SK-N-SH (cell line): ENCODE data around the gene MACROD2. TPM values are rescaled to one million over a fixed set of nuclear protein-coding genes. Genes with fewer than 3 reads are reported as not detected.

Experiments used
- CTCF ChIA-PET: fragments of 300-600, 350-600 bp; formaldehyde crosslinking; extraction: SDS; loops from one replicate; lab custom pipeline; 2021; lab: Yijun Ruan, JAX
- POLR2A ChIA-PET: fragments of 350-600 bp; sonication (Branson Sonifier 250); formaldehyde crosslinking; extraction: SDS; loops from one replicate; lab custom pipeline; 2020; ENCODE audit warnings: antibody characterized with exemption, inconsistent platforms; lab: Yijun Ruan, JAX
- DNase-seq: peaks from one replicate; pipeline ENCODE4 v3.0.0; 2012
- H2AFZ ChIP-seq: fragments of 200-600 bp; sonication (generic); 2 replicates; pipeline ENCODE4 v1.8.1; 2016; ENCODE audit warnings: antibody characterized with exemption, mild to moderate bottlenecking, low read depth
- H3F3A ChIP-seq: fragments of 200-600 bp; sonication (generic); replicated peaks from 2 replicates; pipeline ENCODE3; 2016; ENCODE audit warnings: antibody characterized with exemption, mild to moderate bottlenecking; ENCODE audit not compliant: insufficient read depth
- H3K27ac ChIP-seq, 2 experiments: fragments of 200-500 bp in 1 of 2; fragments of 200-600 bp in 1 of 2; sonication (Bioruptor generic) in 1 of 2; sonication (generic), shearing (Covaris generic) in 1 of 2; 2 replicates each; pipeline versions ENCODE4 v1.5.1 to v1.6.1; 2014 to 2016; ENCODE audit warnings: low read depth in 2 of 2, inconsistent platforms in 1 of 2, low read length in 1 of 2, mild to moderate bottlenecking in 1 of 2, mixed read lengths in 1 of 2
- H3K27me3 ChIP-seq: fragments of 200-600 bp; sonication (generic), shearing (Covaris generic); 2 replicates; pipeline ENCODE4 v1.6.1; 2016; ENCODE audit warnings: mixed run types; ENCODE audit not compliant: insufficient read depth
- H3K36me3 ChIP-seq, 2 experiments: fragments of 200-500 bp in 1 of 2; fragments of 200-600 bp in 1 of 2; sonication (Bioruptor generic) in 1 of 2; sonication (generic) in 1 of 2; replicated peaks in 1 of 2; 2 replicates each; pipeline versions ENCODE3 to v1.5.1; 2014 to 2016; ENCODE audit warnings: low read length in 1 of 2, mild to moderate bottlenecking in 1 of 2; ENCODE audit not compliant: insufficient read depth in 2 of 2, control insufficient read depth in 1 of 2
- H3K4me1 ChIP-seq, 2 experiments: fragments of 200-500 bp in 1 of 2; fragments of 200-600 bp in 1 of 2; sonication (Bioruptor generic) in 1 of 2; sonication (generic), shearing (Covaris generic) in 1 of 2; 2 replicates each; pipeline versions ENCODE4 v1.5.1 to v1.6.1; 2014 to 2016; ENCODE audit warnings: low read depth in 1 of 2, low read length in 1 of 2, mixed run types in 1 of 2; ENCODE audit not compliant: insufficient read depth in 2 of 2, control insufficient read depth in 1 of 2
- H3K4me2 ChIP-seq: fragments of 200-600 bp; sonication (generic), shearing (Covaris generic); 2 replicates; pipeline ENCODE4 v1.6.1; 2017; ENCODE audit warnings: mixed run types
- H3K4me3 ChIP-seq, 2 experiments: fragments of 200-500 bp in 1 of 2; fragments of 200-600 bp in 1 of 2; sonication (Bioruptor generic) in 1 of 2; sonication (generic), shearing (Covaris generic) in 1 of 2; 2 replicates each; pipeline versions ENCODE4 v1.5.1 to v1.8.1; 2014 to 2016; ENCODE audit warnings: low read depth in 2 of 2, inconsistent platforms in 1 of 2, low read length in 1 of 2, mild to moderate bottlenecking in 1 of 2, mixed read lengths in 1 of 2, moderate library complexity in 1 of 2
- H3K79me2 ChIP-seq: fragments of 200-600 bp; sonication (generic); 2 replicates; pipeline ENCODE4 v1.8.1; 2017; ENCODE audit warnings: mild to moderate bottlenecking; ENCODE audit not compliant: insufficient read depth
- H3K9ac ChIP-seq: fragments of 200-600 bp; sonication (generic); 2 replicates; pipeline ENCODE4 v1.6.1; 2017; ENCODE audit warnings: mixed run types
- H3K9me2 ChIP-seq: fragments of 200-600 bp; sonication (generic); 2 replicates; pipeline ENCODE4 v1.6.1; 2017; ENCODE audit warnings: mixed run types
- H3K9me3 ChIP-seq: fragments of 200-600 bp; sonication (generic); 2 replicates; pipeline ENCODE4 v1.6.1; 2017; ENCODE audit warnings: mixed run types, mild to moderate bottlenecking, moderate library complexity
- H4K20me1 ChIP-seq: fragments of 200-600 bp; sonication (generic); 2 replicates; pipeline ENCODE4 v1.6.1; 2017; ENCODE audit warnings: mild to moderate bottlenecking, mixed run types; ENCODE audit not compliant: insufficient read depth
- CHD2 ChIP-seq: fragments of 150-350 bp; IDR thresholded peaks from 2 replicates; pipeline ENCODE4 v1.6.1; 2018; ENCODE audit warnings: low read length; ENCODE audit not compliant: partially characterized antibody
- ELF1 ChIP-seq: IDR thresholded peaks from 2 replicates; pipeline ENCODE4 v1.4.0; 2012
- FOSL2 ChIP-seq: IDR thresholded peaks from 2 replicates; pipeline ENCODE4 v1.4.0; 2012; ENCODE audit warnings: low read depth, mild to moderate bottlenecking, moderate library complexity, borderline replicate concordance
- FOXM1 ChIP-seq: IDR thresholded peaks from 2 replicates; pipeline ENCODE4 v1.4.0; 2012; ENCODE audit warnings: low read depth, mild to moderate bottlenecking
- IRF3 ChIP-seq: fragments of 150-350 bp; IDR thresholded peaks from 2 replicates; pipeline ENCODE4 v1.6.1; 2016; ENCODE audit warnings: mild to moderate bottlenecking, low read depth, low read length
- JUND ChIP-seq: IDR thresholded peaks from 2 replicates; pipeline ENCODE4 v1.4.0; 2012
- MAX ChIP-seq: IDR thresholded peaks from 2 replicates; pipeline ENCODE4 v1.4.0; 2012; ENCODE audit warnings: low read depth
- MEF2A ChIP-seq: IDR thresholded peaks from 2 replicates; pipeline ENCODE4 v1.4.0; 2012; ENCODE audit warnings: low read depth, borderline replicate concordance
- NRF1 ChIP-seq: IDR thresholded peaks from 2 replicates; pipeline ENCODE4 v1.6.1; 2012; ENCODE audit warnings: low read depth, mild to moderate bottlenecking, low read length
- RAD21 ChIP-seq: IDR thresholded peaks from 2 replicates; pipeline ENCODE4 v1.6.1; 2012; ENCODE audit warnings: mild to moderate bottlenecking, low read length
- RXRA ChIP-seq: IDR thresholded peaks from 2 replicates; pipeline ENCODE4 v1.4.0; 2012; ENCODE audit warnings: low read depth, mild to moderate bottlenecking, borderline replicate concordance
- SIN3A ChIP-seq: IDR thresholded peaks from 2 replicates; pipeline ENCODE4 v1.6.1; 2012; ENCODE audit warnings: low read depth, mild to moderate bottlenecking, low read length, moderate library complexity, borderline replicate concordance
- USF1 ChIP-seq: IDR thresholded peaks from 2 replicates; pipeline ENCODE4 v1.4.0; 2012; ENCODE audit warnings: low read depth, borderline replicate concordance
- WGBS: methylation state at CpG from one replicate; pipeline ENCODE4 v1.1.6; 2017; ENCODE audit warnings: low lambda C conversion rate; 5-methylcytosine and 5-hydroxymethylcytosine counted together
- polyA plus RNA-seq, 3 experiments: library from polyadenylated mRNA; depleted of rRNA; stranded (reverse); fragments of >200 nt; gene quantifications; 2 replicates each; pipeline ENCODE4 v1.2.3, GENCODE V29; 2012
- TF ChIP-seq, protein P1 (sequence below): IDR thresholded peaks from 2 replicates; pipeline ENCODE4; 2012

Gene MACROD2
- polyA plus RNA-seq, 1 of the 3 experiments (the other 2 are of a cell fraction): 0.33 TPM

GRCh38 chr20:15005300-15005986 lies 1010.1 kb downstream of the MACROD2 start:
- H3K4me2 ChIP-seq: no peak overlapping the region
- H3K79me2 ChIP-seq: no peaks in the 10 kb centered on the region
- TF ChIP-seq IRF3: no peak
- TF ChIP-seq, protein P1, sequence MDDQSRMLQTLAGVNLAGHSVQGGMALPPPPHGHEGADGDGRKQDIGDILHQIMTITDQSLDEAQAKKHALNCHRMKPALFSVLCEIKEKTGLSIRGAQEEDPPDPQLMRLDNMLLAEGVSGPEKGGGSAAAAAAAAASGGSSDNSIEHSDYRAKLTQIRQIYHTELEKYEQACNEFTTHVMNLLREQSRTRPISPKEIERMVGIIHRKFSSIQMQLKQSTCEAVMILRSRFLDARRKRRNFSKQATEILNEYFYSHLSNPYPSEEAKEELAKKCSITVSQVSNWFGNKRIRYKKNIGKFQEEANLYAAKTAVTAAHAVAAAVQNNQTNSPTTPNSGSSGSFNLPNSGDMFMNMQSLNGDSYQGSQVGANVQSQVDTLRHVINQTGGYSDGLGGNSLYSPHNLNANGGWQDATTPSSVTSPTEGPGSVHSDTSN: no peak
- TF ChIP-seq MAX: no peak
- no peak for TF ChIP-seq RXRA
- no peak for TF ChIP-seq CHD2
- no peak for TF ChIP-seq FOSL2
- TF ChIP-seq SIN3A: no peak
- TF ChIP-seq ELF1: no peak
- TF ChIP-seq RAD21: no peak
- no peak for TF ChIP-seq FOXM1
- TF ChIP-seq NRF1: no peak
- POLR2A ChIA-PET: no interaction called here
- no peak overlapping the region for H3K9ac ChIP-seq
- H4K20me1 ChIP-seq: no peaks in the 10 kb centered on the region
- WGBS: 67% methylated on average over 4 of the region's 4 CpGs
- H3F3A ChIP-seq: no peaks in the 10 kb centered on the region
- no peaks in the 10 kb centered on the region for H3K36me3 ChIP-seq
- no peaks in the 10 kb centered on the region for H3K27me3 ChIP-seq
- no peak overlapping the region for H3K27ac ChIP-seq
- no peaks in the 10 kb centered on the region for H3K9me2 ChIP-seq
- DNase-seq: no peak
- CTCF ChIA-PET: no interaction called here
- H2AFZ ChIP-seq: no peak overlapping the region
- no peak overlapping the region for H3K4me3 ChIP-seq
- no peaks in the 10 kb centered on the region for H3K9me3 ChIP-seq
- H3K4me1 ChIP-seq: no peaks in the 10 kb centered on the region

GRCh38 chr20:15011631-15012030 lies 1016.3 kb downstream of the MACROD2 start:
- 76% methylated on average over 4 of the region's 4 CpGs for WGBS
- Histone ChIP-seq H3K36me3 (no peaks in the 10 kb centered on the region), H2AFZ (no peak overlapping the region), H3K4me2 (no peak overlapping the region)
- POLR2A ChIA-PET: no interaction called here
- TF ChIP-seq FOSL2 (no peak), ELF1 (no peak), CHD2 (no peak), USF1 (no peak), MEF2A (no peak), JUND (no peak)
- TF ChIP-seq, all 33 proteins: peak for 0
- peak; percentile 27 for DNase-seq
- Histone ChIP-seq H3K4me1 (peaks cover 0 to 5% of the 10 kb centered on the region in 2 experiments; a peak in 1 of 4 replicates), H4K20me1 (no peaks in the 10 kb centered on the region), H3K9me3 (no peaks in the 10 kb centered on the region), H3F3A (no peaks in the 10 kb centered on the region), H3K9me2 (no peaks in the 10 kb centered on the region), H3K9ac (no peak overlapping the region), H3K4me3 (no peak overlapping the region), H3K27ac (no peak overlapping the region), H3K27me3 (no peaks in the 10 kb centered on the region), H3K79me2 (no peaks in the 10 kb centered on the region)
- CTCF ChIA-PET: interaction anchor here (1.1 to 1.2 kb wide), 2 partner anchors 13 to 674 kb away, joined by 3 read pairs; partner anchors contain the start of gene FLRT3
